ENCODE measurements around the gene CDRT4.

Gene CDRT4

DNA sequence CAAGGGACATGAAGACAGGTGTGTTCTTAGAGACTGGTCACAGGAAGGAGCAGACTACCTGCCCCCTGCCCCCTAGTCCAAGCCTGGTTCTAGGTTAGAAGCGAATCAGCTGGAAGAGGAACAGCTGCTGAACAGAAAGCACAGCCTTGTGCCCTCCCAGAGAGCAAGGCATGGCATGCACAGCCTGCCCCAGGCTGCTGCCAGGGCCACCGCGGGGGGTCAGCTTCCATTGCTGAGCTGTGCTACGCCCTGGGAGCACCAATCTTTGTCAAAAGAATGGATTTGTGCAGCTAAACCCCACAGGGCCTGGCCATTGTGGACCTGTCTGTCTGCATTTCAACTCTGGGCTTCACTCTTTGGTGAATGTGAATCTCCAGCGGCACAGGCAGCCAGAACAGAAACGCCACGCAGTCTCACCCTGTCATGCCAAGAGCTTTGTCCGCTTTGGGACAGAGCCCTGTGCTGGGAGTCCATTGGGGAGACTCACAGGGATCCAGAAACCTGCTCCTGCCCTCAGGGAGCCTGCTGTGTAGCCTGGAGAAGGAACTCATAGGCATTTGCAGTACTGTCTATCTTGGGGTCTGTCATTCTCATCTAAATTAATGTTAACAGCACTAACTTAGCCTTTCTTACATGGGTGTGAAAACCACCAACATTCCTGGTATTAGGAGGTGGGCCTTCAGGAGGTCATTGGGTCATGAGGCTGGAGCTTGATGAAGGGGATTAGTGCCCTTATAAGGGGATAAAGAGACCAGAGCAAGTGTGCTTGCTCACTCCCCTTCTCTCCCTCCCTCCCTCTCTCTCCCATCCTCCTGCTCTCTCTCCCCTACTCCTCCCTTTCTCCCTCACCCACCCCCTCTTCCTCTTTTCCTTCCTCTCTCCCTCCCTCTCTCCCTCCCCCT, 25.6 kb upstream of the CDRT4 start:
- no peak for DNase-seq

DNA sequence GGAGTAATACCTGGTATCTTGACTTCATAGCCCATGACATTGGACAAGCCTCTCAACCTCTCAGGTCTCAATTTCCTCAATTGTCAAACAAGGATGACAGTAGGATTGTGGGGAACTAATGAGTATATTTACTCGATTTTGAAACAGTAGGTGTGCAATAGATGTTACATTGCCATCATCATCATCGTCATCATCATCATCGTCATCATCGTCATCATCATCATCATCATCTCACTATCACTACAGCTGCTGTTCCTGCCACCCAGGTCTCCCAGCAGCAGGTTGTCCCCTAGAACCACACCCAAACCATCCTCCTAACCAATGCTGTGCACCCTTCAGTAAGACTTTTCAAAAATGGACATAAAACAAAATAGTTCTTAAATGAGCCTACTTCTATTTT, 24.8 kb upstream of the CDRT4 start:
- DNase-seq, result no peak

DNA sequence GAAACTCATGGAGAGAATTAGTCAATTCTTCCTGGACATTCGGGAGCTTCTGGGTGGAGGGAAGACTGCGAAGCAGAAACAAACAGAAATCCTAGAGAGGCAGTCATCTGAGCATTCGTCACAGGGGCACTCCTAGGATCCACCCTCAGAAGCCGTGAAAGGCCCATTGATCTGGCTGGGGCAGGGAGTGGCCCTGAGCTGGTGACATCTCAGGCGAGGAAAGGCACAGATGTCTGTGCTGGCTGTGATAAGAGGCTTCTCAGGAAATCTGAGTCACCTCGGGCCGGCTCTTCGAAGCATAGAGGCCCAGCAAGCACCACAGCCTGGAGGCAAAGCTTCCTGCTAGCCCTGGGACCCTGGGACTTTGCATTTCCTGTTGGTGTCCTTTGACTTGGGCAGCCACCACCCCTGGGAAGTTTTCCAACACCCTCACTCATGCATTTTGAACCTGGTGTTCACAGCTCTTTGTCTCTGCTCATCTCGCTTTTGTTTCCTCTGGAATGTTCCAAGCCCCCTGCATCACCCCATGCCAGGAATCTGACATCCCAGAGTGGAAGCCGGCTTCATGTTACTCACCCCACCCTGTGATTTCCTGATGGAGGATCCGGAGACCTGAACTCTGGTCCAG, 23.3 kb upstream of the CDRT4 start:
- no peak for DNase-seq

DNA sequence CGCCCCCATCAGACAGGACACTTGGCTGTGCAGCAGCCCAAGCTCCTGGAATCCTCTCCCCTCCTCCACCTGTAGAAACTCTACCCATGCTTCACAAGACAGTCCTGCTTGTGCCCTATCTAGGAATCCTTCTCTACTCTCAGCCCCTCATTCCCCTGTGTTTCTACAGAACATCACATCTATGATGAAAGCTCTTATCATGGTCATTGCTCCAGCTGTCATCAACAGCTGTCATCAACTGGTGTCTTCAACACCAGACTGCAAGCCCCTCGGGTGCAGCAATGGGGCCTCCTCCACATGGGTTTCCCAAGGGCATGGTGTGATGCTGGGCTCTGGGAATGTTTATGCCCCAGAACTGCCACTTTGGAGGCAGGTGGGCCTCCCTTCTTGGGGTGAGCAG, 21.1 kb upstream of the CDRT4 start:
- no peak for DNase-seq

DNA sequence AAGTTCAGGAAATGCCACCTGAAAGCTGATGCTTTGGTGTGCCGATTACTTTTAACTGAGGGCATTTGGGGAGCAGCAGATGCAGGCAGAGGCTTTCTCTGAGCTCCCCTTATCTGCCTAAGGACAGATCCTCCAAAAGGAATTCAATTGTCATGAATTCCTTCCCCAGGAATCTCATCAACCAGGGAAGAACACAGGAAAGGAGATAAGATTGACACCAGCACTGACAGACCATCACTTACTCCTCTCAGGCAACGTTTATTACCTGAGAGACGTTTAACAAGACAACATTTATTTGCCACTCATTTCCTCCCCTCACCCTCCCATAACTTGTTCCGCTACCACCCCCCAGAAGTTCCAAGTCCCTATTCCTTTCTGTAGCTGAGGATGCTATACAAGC, 17.6 kb upstream of the CDRT4 start:
- no peak for DNase-seq

DNA sequence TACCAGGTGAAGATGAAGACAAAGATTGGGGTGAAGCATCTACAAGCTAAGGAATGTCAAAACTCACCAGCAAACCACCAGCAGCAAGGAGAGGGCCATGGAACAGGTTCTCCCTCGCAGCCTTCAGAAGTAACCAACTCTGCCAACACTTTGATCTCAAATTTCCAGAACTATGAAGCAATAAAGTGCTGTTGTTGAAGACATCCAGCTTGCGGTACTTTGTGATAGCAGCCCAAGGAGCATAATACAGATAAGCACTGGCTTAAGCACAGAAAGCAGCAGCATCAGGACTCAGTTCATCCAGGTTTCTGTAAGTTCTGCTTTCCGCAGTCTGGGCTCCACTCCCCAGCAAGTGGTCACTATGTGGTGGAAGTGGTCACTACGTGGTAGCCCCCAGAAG, 16.0 kb upstream of the CDRT4 start:
- DNase-seq, result no peak

DNA sequence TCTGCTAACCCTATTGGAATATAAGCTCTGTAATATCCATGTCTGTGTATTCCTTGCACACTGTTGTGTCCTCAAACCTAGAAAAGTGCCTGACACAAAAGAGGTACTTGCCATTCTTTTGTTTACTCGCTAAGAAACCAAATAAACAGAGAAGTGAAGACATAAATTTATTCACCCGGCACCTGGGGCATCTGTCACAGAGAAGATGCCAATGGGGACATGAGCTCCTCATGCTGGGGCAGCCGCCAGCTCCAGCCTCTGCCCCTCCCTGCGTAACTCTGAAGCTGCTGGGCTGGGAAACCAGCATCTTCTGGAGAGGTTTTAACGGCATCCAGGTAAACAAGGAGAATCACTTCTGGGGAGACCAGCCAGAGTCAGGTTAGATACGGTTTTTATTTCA, 15.1 kb upstream of the CDRT4 start:
- DNase-seq, result no peak

DNA sequence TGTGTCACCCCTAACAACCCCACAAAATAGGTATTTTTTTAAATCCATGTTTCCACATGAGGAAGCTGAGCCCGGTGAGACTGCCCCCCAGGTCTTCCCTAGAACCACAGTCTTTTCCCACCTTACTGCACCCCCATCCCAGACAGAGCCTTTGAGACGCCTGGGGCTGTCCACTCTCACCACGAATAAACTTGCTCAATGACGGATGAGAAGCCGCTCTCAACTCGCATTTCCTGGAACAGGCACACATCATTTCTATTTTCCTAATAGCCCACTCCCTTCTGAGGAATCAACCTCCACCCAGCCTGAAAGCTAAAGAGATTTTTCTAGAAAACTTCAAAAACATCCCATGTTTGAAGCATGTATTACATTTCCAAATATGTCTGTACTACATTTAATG, 14.1 kb upstream of the CDRT4 start:
- DNase-seq, result no peak

DNA sequence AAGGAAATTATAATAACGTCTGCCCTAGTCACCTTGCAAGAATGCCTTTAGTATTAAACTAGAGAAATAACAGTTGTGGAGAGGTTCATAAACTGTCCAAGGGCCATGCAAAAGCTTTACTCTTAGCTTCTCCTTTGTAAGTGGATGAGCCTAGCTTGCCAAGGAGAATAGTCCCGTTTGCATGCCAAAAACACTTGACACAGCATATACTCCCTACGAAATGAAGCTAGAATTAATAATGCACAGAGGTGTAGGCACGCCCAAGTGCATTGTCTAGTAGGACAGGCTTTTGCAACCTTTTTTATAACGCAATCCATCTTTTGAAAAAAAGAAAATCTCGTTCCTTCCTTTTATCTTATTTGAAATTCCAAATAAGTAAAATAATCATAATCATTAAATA, 12.8 kb upstream of the CDRT4 start:
- no peak for DNase-seq

DNA sequence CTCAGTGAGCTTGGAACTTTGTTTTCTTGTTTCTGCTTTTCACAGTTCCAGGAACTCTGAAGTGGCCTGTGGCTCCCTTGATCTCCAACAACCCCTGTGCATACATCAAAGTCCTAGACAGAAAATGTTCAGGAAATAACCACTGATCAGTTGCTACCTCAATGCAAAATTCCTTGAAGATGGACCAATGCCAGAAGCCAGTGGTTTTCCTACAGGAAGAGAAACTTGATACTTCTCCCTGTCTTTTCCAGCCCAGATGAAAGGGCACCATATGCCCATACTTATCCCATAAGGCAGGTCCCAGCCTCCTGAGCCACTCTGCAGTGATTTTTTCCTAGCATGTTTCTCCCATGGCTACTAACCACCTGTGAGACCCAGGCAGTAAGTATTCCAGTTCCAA, 12.3 kb upstream of the CDRT4 start:
- DNase-seq, result no peak

DNA sequence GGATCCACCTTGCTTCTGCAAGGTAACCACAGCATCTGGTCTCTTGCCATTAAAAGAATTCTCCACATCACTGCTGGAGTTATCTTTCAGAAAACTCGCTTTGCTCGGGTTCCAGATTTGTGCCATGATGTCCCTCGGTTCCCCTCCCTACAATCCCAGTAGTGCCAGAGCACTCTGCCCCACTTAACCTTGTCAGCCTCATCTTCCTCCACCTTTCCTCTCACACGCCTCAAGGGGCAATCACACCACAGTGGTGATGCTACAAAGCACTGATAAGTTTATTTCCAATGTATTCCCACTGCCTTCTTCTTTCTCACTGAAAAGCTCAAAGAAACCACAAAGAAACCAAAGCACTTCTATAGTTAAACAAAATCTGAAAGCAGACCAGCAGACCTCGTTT, 11.4 kb upstream of the CDRT4 start:
- DNase-seq, result no peak

DNA sequence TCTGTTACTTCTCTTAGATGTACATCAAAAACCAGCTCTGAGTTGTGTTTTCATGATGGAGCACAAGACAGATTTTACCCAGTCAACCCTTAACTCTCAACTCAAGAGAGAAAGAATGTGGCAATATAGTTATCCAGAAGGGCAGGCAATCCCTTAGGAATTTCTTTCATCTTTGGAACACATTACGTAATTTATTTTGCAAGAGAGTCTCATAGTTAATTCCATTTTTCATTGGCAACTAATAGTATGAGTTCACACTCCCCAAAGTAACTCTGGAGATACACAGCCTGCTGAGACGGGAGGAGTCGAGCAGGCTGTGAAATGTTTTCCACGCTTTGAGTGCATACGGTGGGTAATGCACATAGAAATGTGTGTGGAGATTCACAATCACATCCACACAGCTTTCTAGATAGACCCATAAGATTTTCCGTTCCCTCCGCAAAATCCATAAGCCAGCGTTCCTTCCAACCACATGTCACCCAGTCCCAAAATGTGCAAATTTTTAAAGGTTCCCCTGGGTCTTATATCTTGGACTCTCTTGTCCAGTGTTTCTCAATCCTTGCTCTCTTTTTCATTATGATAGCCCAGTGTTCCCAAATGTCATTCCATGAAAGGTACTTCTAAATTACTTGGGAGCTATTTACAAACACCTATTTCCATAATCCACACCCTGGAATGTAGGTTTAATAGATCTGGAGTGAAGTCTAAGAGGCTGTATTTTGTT, 8.4 kb upstream of the CDRT4 start:
- DNase-seq, result no peak

DNA sequence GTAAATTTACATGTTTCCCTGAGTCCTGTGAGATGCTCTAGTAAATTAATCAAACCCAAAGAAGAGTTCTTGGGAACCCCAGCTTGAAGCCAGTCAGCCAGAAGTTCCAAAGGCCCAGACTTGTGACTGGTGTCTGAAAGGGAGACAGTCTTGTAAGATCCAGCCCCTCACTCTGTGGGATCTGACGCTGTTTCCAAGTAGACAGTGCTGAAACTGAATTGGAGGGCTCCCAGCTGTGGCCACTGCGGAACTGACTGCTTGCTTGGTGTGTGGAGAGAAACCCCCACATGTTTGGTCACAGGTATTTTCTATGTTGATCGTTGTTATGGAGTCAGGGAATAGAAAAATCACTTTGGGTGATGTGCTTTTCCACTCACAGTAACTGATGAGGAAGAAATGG, 5.5 kb upstream of the CDRT4 start:
- no peak for DNase-seq

DNA sequence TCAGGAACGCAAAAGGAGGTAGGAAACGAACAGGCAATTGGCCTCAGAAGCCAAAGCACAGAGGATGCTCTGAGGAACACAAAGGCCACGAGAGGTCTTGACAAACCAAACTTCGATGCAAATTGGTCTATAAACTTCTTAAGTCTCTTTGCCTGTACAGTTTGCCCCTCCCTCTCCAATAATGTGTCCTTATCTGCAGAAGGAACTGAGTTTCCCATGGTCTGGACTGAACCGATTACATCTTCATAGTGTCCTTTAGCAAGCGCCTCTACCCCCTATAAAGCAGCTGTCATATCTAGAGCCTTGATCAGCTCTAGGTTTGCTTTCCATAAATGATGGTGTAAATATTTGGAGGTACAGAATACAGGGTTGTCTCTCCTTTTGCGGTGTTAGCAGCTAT, 3.1 kb upstream of the CDRT4 start:
- DNase-seq, result no peak

DNA sequence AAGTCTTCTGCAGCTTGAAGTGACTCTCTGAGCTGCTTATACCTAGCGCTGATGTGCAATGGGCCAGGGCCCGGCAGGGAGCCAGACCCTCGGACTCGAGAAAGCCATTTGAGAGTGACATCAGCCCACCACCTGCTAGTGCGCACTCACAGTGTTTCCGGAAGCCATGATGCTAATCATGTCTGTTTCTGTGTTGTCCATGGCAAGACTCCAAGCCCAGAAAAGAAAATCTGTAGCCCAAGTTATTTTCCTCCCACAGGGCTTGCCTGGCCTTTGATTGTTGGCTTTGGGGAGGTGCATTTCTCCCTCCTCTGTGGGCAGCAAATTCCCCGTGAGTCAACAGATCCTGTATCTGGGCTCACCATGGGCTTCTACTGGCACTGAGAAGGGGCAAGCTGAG, 1.8 kb upstream of the CDRT4 start:
- DNase-seq, result no peak

DNA sequence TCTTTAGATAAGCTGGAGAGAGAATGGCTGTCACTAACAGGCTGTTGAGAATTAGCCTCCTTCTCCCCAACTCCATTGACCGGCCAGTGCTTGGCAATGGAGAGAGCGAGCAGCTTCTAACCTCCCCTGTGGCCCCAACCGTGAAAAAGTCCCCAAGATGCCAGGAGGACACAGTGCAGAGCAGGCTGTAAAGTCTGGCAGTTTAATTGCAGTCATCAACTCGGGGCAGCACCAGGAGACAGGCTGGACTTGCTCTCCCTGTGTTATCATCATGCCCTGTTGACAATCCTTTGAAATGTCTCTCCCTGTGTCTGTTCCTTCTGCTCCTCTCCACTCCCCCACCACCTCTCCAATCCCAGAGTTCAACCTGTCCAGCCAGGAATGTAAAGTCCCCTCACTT, 705 bp upstream of the CDRT4 start:
- DNase-seq, result no peak

DNA sequence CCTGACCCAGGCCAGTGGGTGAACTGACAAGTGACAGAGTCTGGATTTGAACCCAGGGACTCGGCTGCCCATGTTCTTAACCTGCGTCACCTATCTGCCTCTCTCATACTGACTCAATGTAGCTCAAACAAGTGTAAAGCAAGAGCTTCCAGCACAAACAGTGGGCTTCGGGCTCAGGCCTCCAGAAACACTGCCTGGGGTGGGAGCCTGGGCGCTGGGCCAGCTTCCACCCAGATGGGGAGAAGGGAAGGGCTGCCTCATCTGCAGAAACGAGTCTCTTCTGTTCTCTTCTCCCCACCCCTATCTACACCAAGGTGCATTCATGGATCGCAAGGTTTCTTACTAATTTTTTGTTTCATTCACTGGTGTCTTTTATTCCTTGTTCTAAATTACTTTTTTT, 1.3 kb downstream of the CDRT4 start:
- DNase-seq, result no peak

DNA sequence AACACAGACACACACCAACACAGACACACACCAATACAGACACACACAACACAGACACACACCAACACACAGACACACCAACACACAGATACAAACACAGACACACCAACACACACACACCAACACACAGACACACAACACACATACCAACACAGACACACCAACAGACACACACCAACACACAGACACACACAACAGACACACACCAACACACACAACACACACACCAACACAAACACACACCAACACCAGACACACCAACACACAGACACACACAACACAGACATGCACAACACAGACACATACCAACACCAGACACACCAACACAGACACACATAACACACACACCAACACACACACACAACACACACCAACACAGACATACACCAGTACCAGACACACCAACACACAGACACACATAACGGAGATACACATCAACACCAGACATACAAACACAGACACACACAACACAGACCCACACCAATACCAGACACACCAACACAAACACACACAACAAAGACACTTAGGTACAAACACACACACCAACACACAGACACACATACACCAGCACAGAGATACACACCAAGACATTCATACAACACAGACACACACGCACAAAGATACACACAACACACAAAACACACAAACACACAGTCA, 2.2 kb downstream of the CDRT4 start:
- DNase-seq, result no peak

DNA sequence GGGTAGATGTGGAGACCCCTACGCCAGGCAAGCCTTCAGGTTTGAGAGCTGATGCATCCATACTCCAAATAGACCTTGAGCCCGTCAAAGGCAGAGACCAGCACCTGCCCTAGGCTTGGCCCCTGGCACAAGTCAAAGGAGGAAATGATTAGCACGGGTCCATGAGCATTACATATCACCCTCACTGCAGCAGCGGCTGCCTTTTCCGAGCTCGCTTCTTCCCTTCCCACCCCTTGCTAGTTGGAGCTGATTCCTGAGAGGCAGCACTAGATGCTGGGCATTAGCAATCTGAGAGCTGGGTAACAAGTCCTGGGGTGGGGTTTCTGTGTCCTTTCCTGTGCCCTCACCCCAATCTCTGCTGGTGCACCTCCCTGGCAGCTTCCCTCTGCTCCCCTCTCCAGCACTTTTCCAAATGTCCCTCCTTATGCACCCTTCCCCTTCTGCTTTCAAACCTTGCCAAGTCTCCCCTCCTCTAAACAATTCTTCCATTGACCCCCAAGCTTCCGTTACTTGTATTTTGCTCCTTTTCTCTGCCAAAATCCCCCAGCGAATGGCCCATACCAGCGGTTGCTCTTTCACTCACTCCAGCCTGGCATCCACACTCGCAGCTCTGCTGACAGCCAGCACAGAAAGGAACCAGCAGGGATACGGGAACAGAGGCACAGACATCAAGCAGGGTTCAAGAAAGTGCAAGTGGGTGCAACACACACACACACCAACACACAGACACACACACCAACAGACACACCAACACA, 3.0 kb downstream of the CDRT4 start:
- DNase-seq, result no peak

DNA sequence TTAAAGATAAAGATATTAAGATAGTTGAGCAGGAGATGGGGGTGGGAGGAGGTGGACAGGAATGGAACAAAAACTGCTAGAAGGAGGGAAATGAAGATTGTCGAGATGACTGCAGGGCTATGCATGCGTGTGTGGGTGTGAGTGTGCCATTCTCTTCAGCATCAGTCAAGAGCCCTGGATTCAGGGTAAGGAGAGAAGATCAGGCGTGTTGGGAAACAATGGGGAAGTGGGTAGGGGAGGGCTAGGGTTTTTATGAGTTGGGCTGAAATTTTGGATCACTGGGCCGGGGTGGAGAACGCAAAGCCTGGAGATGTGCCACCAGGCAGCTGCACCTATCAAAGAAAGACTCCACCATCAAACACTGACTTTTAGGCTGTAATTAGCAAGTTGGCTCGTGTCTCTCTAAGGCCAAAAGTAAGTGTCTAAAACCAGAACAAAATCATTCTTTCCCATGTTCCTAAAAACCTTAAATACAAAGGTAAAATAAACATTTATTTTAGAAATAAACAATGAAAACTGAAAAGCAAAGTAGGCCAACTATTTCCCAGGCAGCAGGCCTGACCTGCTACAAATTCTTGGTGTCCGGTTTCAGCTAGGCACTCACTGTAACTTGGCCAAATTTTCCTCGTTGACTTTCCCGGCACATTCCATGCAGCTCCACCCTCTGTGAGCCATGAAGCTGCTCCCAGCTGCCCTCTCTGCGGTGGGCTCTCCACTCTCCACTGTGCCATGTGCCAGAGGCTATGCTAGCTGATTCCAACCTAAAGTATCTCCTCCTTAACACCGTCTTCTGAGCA, 4.2 kb downstream of the CDRT4 start:
- DNase-seq, result no peak

DNA sequence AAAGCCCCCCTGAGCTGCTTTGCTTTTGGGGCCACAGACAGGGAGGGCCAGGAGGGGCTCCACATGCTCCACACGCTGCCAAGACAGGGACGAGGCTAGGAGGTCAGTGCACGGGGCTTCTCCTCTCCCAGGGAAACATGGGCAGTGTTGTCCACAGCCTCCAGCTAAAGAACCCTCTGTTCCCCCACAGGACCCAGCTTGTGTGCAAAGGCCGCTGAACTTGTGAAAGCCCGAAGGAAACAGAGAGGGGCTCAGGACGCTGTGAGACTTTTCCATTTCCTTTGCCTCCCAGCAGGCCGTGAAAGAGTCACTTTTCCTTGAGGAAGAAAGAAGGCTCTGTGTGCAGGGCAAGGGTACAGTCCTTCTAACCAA, 9.7 kb downstream of the CDRT4 start:
- no peak for DNase-seq
